ENCODE results near the gene HOXB4. TPM values are rescaled to one million over a fixed set of nuclear protein-coding genes. Genes with fewer than 3 reads are reported as not detected.

HOXB4 gene
- total RNA-seq, 1 donor from 2014 or later = 9.0 TPM

- intact Hi-C loops (cut with micrococcal nuclease) = loop anchor here (10.0 kb wide), 1 partner anchor 511 kb away; the partner anchor contains the start of genes CBX1 and SNX11
These were observed 38.0 kb upstream of the HOXB4 start for GRCh38 chr17:48615963-48616716.

GRCh38 chr17:48615047-48615962 is 37.2 kb upstream of the HOXB4 start, which contains the start of gene HOXB8:
TSS of gene HOXB8 (minus strand) at chr17:48615292. CDS start at chr17:48614704, 588 bp downstream.
- intact Hi-C loops (cut with micrococcal nuclease) = loop anchor here (10.0 kb wide), 1 partner anchor 511 kb away; the partner anchor contains the start of genes CBX1 and SNX11

- intact Hi-C loops (cut with micrococcal nuclease) = loop anchor here (1.0 to 10.0 kb wide), 4 partner anchors 17 to 509 kb away; partner anchors contain the start of genes CBX1 and SNX11
These were observed 35.9 kb upstream of the HOXB4 start for GRCh38 chr17:48613862-48614694.

GRCh38 chr17:48612854-48613691 is 34.9 kb upstream of the HOXB4 start:
- intact Hi-C loops (cut with micrococcal nuclease) = loop anchor here (1.0 to 10.0 kb wide), 4 partner anchors 16 to 508 kb away; partner anchors contain the start of genes CBX1 and SNX11

GRCh38 chr17:48612456-48612853 is 34.3 kb upstream of the HOXB4 start:
- intact Hi-C loops (cut with micrococcal nuclease) = loop anchor here (2.0 to 10.0 kb wide), 3 partner anchors 104 to 508 kb away; partner anchors contain the start of genes CBX1 and SNX11

GRCh38 chr17:48611681-48612455 is 33.7 kb upstream of the HOXB4 start:
- intact Hi-C loops (cut with micrococcal nuclease) = loop anchor here (1.0 to 10.0 kb wide), 5 partner anchors 14 to 587 kb away; partner anchors contain the start of genes CBX1, HOXB9 and SNX11

GRCh38 chr17:48611213-48611612 is 33.1 kb upstream of the HOXB4 start:
- intact Hi-C loops (cut with micrococcal nuclease) = loop anchor here (1.0 to 10.0 kb wide), 3 partner anchors 15 to 586 kb away; partner anchors contain the start of genes CBX1, HOXB9 and SNX11

GRCh38 chr17:48610282-48611211 is 32.4 kb upstream of the HOXB4 start, which contains the start of gene HOXB7:
TSS of gene HOXB7 (minus strand) at chr17:48611017. CDS start at chr17:48610918, 99 bp downstream.
- intact Hi-C loops (cut with micrococcal nuclease) = loop anchor here (1.0 to 10.0 kb wide), 3 partner anchors 16 to 586 kb away; partner anchors contain the start of genes CBX1, HOXB9 and SNX11

GRCh38 chr17:48609759-48610281 is 31.7 kb upstream of the HOXB4 start:
- intact Hi-C loops (cut with micrococcal nuclease) = loop anchor here (2.0 to 10.0 kb wide), 2 partner anchors 505 to 585 kb away; partner anchors contain the start of genes CBX1 and SNX11

GRCh38 chr17:48609033-48609432 is 30.9 kb upstream of the HOXB4 start:
- intact Hi-C loops (cut with micrococcal nuclease) = no loop called here

- intact Hi-C loops (cut with micrococcal nuclease) = no loop called here
These were observed 30.3 kb upstream of the HOXB4 start for GRCh38 chr17:48608494-48608834.

- intact Hi-C loops (cut with micrococcal nuclease) = no loop called here
These were observed 28.9 kb upstream of the HOXB4 start for GRCh38 chr17:48606892-48607614.

- intact Hi-C loops (cut with micrococcal nuclease) = no loop called here
These were observed 28.1 kb upstream of the HOXB4 start for GRCh38 chr17:48605991-48606891.

- intact Hi-C loops (cut with micrococcal nuclease) = no loop called here
These were observed 27.3 kb upstream of the HOXB4 start for GRCh38 chr17:48605409-48605919.

GRCh38 chr17:48604770-48605329 is 26.7 kb upstream of the HOXB4 start, which contains the start of gene HOXB6:
TSS of gene HOXB6 (minus strand) at chr17:48604986. CDS start at chr17:48598150, 6,836 bp downstream.
- intact Hi-C loops (cut with micrococcal nuclease) = no loop called here
